Endothelial cell of umbilical vein (primary cell): Measurements from ENCODE around the gene FLRT3.

ENCODE experiments used
- CTCF ChIP-seq, 2 donors: IDR thresholded peaks; 1 replicate in 1 of 2; 2 replicates in 1 of 2; pipeline ENCODE4 v1.5.1; 2011; ENCODE audit warnings: low read length in 2 of 2, mild to moderate bottlenecking in 2 of 2, moderate library complexity in 2 of 2, control low read depth in 1 of 2, inconsistent platforms in 1 of 2, low read depth in 1 of 2; ENCODE audit not compliant: insufficient read depth in 1 of 2; ENCODE audit errors: extremely low read depth in 1 of 2
- EZH2 ChIP-seq: IDR thresholded peaks from 2 replicates; pipeline ENCODE4 v1.6.1; 2012; ENCODE audit warnings: borderline replicate concordance, low read depth, mild to moderate bottlenecking, moderate library complexity, low read length, inconsistent platforms; ENCODE audit not compliant: severe bottlenecking
- GATA2 ChIP-seq: IDR thresholded peaks from 2 replicates; pipeline ENCODE4 v1.7.0; 2011; ENCODE audit warnings: low read depth, mild to moderate bottlenecking, moderate library complexity, mixed read lengths, low read length; ENCODE audit not compliant: insufficient read length, insufficient read depth
- POLR2A ChIP-seq: IDR thresholded peaks from 2 replicates; pipeline ENCODE4 v1.6.1; 2012; ENCODE audit warnings: low read depth, mild to moderate bottlenecking, control low read depth, low read length
- POLR2AphosphoS5 ChIP-seq: IDR thresholded peaks from 2 replicates; pipeline ENCODE4 v1.6.1; 2012; ENCODE audit warnings: low read depth, mild to moderate bottlenecking, control low read depth, low read length, moderate library complexity; ENCODE audit not compliant: insufficient read depth

- no peak for TF ChIP-seq CTCF (IDR thresholded peaks at IDR 0.05; ENCODE audit: extremely low read depth in 1 of 2, insufficient read depth in 1 of 2, low read depth in 1 of 2, low read length in 2 of 2)
- no peak for TF ChIP-seq GATA2
- TF ChIP-seq EZH2 = no peak
- TF ChIP-seq POLR2A = no peak
- no peak for TF ChIP-seq POLR2AphosphoS5
Observed at GRCh38 chr20:14307956-14308355, 29.5 kb downstream of the FLRT3 start.
